Measurements from ENCODE around the gene OR4D5.

Gene OR4D5

DNA sequence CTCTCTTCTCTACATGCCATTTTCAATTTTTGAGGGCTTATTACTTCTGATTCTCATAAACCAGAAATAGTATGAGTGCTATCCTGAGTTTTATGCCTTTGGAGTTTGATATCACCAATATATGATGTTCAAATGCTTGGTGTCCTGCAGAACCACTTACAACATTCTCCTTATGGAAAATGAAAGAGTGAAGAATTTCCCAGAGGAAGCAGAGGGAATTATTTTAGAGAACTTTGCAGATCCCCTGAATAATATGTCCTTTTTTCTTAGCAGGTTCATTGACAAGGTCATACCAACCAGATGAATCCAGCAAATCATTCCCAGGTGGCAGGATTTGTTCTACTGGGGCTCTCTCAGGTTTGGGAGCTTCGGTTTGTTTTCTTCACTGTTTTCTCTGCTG lies at the start of gene OR4D5:
Gene OR4D5, plus strand, starts transcription at position 301 of the 400 bp plus-strand sequence. Its CDS starts 0 bp downstream, at position 301.
- TF ChIP-seq, protein P1, sequence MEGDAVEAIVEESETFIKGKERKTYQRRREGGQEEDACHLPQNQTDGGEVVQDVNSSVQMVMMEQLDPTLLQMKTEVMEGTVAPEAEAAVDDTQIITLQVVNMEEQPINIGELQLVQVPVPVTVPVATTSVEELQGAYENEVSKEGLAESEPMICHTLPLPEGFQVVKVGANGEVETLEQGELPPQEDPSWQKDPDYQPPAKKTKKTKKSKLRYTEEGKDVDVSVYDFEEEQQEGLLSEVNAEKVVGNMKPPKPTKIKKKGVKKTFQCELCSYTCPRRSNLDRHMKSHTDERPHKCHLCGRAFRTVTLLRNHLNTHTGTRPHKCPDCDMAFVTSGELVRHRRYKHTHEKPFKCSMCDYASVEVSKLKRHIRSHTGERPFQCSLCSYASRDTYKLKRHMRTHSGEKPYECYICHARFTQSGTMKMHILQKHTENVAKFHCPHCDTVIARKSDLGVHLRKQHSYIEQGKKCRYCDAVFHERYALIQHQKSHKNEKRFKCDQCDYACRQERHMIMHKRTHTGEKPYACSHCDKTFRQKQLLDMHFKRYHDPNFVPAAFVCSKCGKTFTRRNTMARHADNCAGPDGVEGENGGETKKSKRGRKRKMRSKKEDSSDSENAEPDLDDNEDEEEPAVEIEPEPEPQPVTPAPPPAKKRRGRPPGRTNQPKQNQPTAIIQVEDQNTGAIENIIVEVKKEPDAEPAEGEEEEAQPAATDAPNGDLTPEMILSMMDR (conservative IDR thresholded peaks at IDR 0.05; ENCODE audit: control insufficient read depth, insufficient read depth, low read depth, low read length): no peak
- no peak for DNase-seq (ENCODE audit: low read depth)
- no peak within 1 kb of the TSS for H3K4me3 ChIP-seq (ENCODE audit: control insufficient read depth, low read depth, low read length)

DNA sequence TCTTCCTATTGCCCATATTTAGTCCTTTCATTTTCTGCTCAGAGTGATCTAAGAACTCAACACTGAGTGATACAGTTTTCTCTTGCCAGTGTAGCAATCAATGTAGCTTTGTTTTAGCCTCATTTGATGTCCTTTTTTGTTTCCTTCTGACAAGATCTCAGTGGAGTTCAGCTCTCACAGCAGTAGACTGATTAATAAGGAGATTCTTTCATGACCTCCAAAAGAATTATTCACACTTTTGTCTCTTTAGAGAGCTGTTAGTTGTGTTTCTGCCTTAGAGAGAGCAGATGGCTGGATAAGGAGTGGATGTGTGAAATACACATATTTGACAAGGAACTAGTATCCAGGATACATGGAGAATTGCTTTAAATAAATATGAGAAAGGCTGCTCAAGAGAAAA lies 47.4 kb upstream of the OR4D5 start:
- no peak for DNase-seq (ENCODE audit: low read depth)
- TF ChIP-seq, protein P1 (conservative IDR thresholded peaks at IDR 0.05; ENCODE audit: control insufficient read depth, insufficient read depth, low read depth, low read length): no peak
- H3K4me3 ChIP-seq (ENCODE audit: control insufficient read depth, low read depth, low read length): no peak overlapping the region

DNA sequence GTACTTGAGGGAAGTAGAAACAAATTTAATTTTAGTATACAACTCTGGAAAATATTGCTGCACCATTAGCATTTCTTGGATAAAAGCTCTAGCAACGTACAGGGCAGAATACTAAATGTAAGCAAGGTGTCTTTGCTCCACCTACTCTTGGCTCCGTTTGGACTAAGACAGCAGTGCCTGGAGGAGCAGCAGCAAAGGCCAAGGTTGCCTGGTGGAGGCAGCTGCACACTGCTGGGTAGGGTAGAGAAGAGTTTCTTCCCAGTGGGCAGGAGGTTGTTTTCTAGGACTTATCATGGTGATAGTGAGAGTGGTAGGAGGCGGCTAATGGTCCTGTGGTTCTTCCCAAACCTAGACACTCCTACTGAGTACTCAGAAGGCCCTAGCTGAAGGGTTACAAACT lies 39.6 kb upstream of the OR4D5 start:
- no peak overlapping the region for H3K4me3 ChIP-seq (ENCODE audit: control insufficient read depth, low read depth, low read length)
- TF ChIP-seq, protein P1 (conservative IDR thresholded peaks at IDR 0.05; ENCODE audit: control insufficient read depth, insufficient read depth, low read depth, low read length): no peak
- no peak for DNase-seq (ENCODE audit: low read depth)

DNA sequence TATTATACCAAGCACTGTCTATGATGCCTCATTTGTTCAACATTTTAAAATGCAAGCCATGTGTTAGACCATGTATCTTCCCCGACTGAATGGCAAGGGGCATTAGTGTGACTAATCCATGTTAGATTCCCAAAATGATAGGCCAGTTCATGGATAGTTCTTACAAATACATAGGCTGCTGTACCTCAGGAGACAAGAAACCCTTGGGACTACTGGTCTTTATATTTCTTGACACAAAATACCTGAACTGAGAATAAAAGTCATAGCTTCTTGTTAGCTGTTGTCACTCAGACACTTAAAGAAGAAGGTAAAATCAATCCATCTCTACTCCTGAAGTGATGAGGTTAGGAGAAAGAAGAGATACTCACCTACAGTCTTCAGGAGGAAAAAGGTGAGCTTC lies 37.5 kb upstream of the OR4D5 start, which contains the start of gene OR8D4:
Gene OR8D4, plus strand, starts transcription at position 301 of the 400 bp plus-strand sequence. CDS start 4,265 bp downstream, outside the sequence.
- TF ChIP-seq, protein P1 (conservative IDR thresholded peaks at IDR 0.05; ENCODE audit: control insufficient read depth, insufficient read depth, low read depth, low read length): no peak
- H3K4me3 ChIP-seq (ENCODE audit: control insufficient read depth, low read depth, low read length): no peak within 1 kb of the TSS
- no peak for DNase-seq (ENCODE audit: low read depth)

DNA sequence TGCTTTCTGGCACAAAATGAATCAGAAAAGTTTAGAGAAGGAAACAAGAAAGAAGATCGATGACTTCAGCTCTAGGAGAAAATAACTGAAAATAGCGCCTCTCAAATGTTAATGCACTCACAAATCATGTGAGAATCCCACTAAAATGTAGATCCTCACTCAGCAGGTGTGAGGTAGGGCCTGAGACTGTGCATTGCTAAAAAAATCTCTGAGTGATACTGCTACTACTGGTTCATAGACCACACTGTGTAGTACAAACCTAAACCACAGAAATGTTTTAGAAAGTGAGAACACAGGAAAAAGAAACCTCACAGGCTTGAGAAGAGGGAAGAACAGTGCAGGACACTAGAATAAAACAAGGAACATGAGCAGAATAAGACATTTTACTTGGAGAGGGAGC lies 35.5 kb upstream of the OR4D5 start:
- H3K4me3 ChIP-seq (ENCODE audit: control insufficient read depth, low read depth, low read length): no peak overlapping the region
- TF ChIP-seq, protein P1 (conservative IDR thresholded peaks at IDR 0.05; ENCODE audit: control insufficient read depth, insufficient read depth, low read depth, low read length): no peak
- DNase-seq (ENCODE audit: low read depth): no peak

DNA sequence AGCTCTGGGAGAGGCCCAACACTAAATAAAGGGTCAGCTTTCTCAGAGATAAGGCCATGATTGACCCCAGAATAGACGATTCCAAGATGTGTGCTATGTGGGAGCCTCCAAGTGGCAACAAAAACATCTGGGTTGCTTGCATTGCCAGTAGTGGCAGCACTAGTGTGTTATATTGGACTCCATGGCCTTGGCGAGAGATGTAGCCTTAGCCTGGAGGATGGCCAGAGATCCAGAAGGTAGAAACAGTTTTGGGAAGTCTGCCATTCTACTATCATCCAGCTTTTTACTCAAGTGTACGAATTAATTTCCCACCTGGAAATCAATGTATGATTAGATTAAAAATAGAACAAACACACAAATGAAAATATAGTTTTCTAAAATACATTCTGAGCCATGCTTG lies 34.5 kb upstream of the OR4D5 start:
- no peak for DNase-seq (ENCODE audit: low read depth)
- TF ChIP-seq, protein P1 (conservative IDR thresholded peaks at IDR 0.05; ENCODE audit: control insufficient read depth, insufficient read depth, low read depth, low read length): no peak
- H3K4me3 ChIP-seq (ENCODE audit: control insufficient read depth, low read depth, low read length): no peak overlapping the region

DNA sequence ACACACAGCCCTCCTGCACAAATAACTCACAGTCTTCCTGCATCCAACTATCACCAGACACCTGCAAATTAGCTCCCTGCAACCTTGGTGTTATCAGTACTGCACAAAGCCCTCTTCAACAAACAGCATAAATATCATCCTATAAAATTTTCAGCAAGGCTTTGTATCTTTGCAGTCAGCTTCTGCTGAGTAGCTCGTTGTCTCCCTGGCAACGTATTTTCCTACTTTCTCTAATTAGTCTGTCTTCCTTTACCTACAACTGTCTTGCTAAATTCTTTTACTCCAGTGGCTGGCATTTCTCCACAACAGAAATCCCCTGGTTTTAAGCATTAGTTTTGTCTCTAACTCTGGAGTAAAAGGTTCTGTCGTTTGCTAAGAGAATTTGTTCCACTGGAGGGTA lies 33.6 kb upstream of the OR4D5 start:
- DNase-seq (ENCODE audit: low read depth): no peak
- H3K4me3 ChIP-seq (ENCODE audit: control insufficient read depth, low read depth, low read length): no peak overlapping the region
- TF ChIP-seq, protein P1 (conservative IDR thresholded peaks at IDR 0.05; ENCODE audit: control insufficient read depth, insufficient read depth, low read depth, low read length): no peak
